Activated CD4-positive, alpha-beta T cell treated with anti-CD3 and anti-CD28 coated beads, Interleukin-2, Interleukin-6, amounts not matched to agents 100 ng/mL and 50 ng/mL, durations not matched to agents 16 hours and 8 hours (primary cell): Measurements from ENCODE around the gene RSPH10B2.
"Not testable (repeated sequence)": the region's sequence is repeated elsewhere in the genome, so short reads cannot be mapped to it uniquely, and the experiment has no call there.

ENCODE experiments used
- DNase-seq: peaks from one replicate; pipeline ENCODE4 v3.0.0-alpha.2; 2020

The RSPH10B2 gene

GRCh38 chr7:6792113-6792872 lies 38.4 kb downstream of the RSPH10B2 start:
- not testable (repeated sequence) for DNase-seq

- not testable (repeated sequence) for DNase-seq
Observed at GRCh38 chr7:6794276-6794675, 40.4 kb downstream of the RSPH10B2 start.

GRCh38 chr7:6797218-6797617 lies 43.3 kb downstream of the RSPH10B2 start:
- DNase-seq = not testable (repeated sequence)

- DNase-seq = not testable (repeated sequence)
Observed at GRCh38 chr7:6798047-6798446, 44.1 kb downstream of the RSPH10B2 start.

- DNase-seq = not testable (repeated sequence)
Observed at GRCh38 chr7:6799887-6800286, 46.0 kb downstream of the RSPH10B2 start.

GRCh38 chr7:6800331-6800730 lies 46.4 kb downstream of the RSPH10B2 start:
- DNase-seq = not testable (repeated sequence)

- DNase-seq = not testable (repeated sequence)
Observed at GRCh38 chr7:6807393-6807918, 53.6 kb downstream of the RSPH10B2 start.

GRCh38 chr7:6807959-6808358 lies 54.1 kb downstream of the RSPH10B2 start:
- DNase-seq = not testable (repeated sequence)

GRCh38 chr7:6813011-6813410 lies 59.1 kb downstream of the RSPH10B2 start:
- DNase-seq = not testable (repeated sequence)

GRCh38 chr7:6815470-6815869 lies 61.6 kb downstream of the RSPH10B2 start:
- not testable (repeated sequence) for DNase-seq

- DNase-seq = not testable (repeated sequence)
Observed at GRCh38 chr7:6821622-6822021, 67.7 kb downstream of the RSPH10B2 start.

- not testable (repeated sequence) for DNase-seq
Observed at GRCh38 chr7:6825236-6826125, 71.6 kb downstream of the RSPH10B2 start.

GRCh38 chr7:6826151-6826550 lies 72.2 kb downstream of the RSPH10B2 start, which contains the start of gene CCZ1B:
TSS of gene CCZ1B (minus strand) at chr7:6826275. CDS start at chr7:6826197, 78 bp downstream.
- DNase-seq = peak; percentile 95

- DNase-seq = not testable (repeated sequence)
Observed at GRCh38 chr7:6827180-6827579, 73.3 kb downstream of the RSPH10B2 start.

- DNase-seq = not testable (repeated sequence)
Observed at GRCh38 chr7:6829616-6830015, 75.7 kb downstream of the RSPH10B2 start.

- not testable (repeated sequence) for DNase-seq
Observed at GRCh38 chr7:6830026-6830425, 76.1 kb downstream of the RSPH10B2 start.

- DNase-seq = no peak
Observed at GRCh38 chr7:6831018-6831725, 77.3 kb downstream of the RSPH10B2 start.

GRCh38 chr7:6833636-6834035 lies 79.7 kb downstream of the RSPH10B2 start:
- DNase-seq = no peak

- not testable (repeated sequence) for DNase-seq
Observed at GRCh38 chr7:6835521-6835920, 81.6 kb downstream of the RSPH10B2 start.

- not testable (repeated sequence) for DNase-seq
Observed at GRCh38 chr7:6837081-6837480, 83.2 kb downstream of the RSPH10B2 start.

- DNase-seq = not testable (repeated sequence)
Observed at GRCh38 chr7:6842278-6842921, 88.5 kb downstream of the RSPH10B2 start.

- DNase-seq = not testable (repeated sequence)
Observed at GRCh38 chr7:6843092-6843491, 89.2 kb downstream of the RSPH10B2 start.
